PC-3 (cell line): ENCODE results near the gene NPEPL1. TPM values are rescaled to one million over a fixed set of nuclear protein-coding genes. Genes with fewer than 3 reads are reported as not detected.
A peak's percentile ranks its signal among the peaks of the same experiment; 100 is the strongest.

Source experiments
- ATAC-seq: fragments of 200-7000 bp; cut with Tn5 transposase; 2 replicates; pipeline ENCODE4 v1.9.1; 2020; ENCODE audit warnings: mild to moderate bottlenecking, moderate library complexity
- BruUV-seq: library from RNA; stranded (reverse); fragments of 400-500 nt; replicated peaks from 2 replicates; lab custom pipeline; 2021; lab: Mats Ljungman, UMichigan
- CTCF ChIA-PET: fragments of 300-600 bp; sonication (Branson Sonifier 250); formaldehyde crosslinking; loops from one replicate; lab custom pipeline; 2022; ENCODE audit warnings: antibody characterized with exemption; lab: Charles Lee
- POLR2A ChIA-PET: fragments of 300-600 bp; sonication (Branson Sonifier 250); formaldehyde crosslinking; loops from one replicate; lab custom pipeline; 2022; ENCODE audit warnings: antibody characterized with exemption; ENCODE audit not compliant: unreplicated experiment; lab: Charles Lee
- DNase-seq: peaks from one replicate; pipeline ENCODE4 v3.0.0-alpha.2; 2015
- H2AFZ ChIP-seq: fragments of 300-600 bp; sonication (generic); 2 replicates; pipeline ENCODE4 v1.6.0; 2016; ENCODE audit warnings: antibody characterized with exemption, low read length
- H3F3A ChIP-seq: fragments of 300-600 bp; sonication (generic); one replicate; pipeline ENCODE4 v1.6.0; 2017; ENCODE audit warnings: antibody characterized with exemption, low read length, control low read depth, mild to moderate bottlenecking; ENCODE audit not compliant: unreplicated experiment
- H3K27ac ChIP-seq: fragments of 300-600 bp; sonication (generic); 2 replicates; pipeline ENCODE4 v1.5.1; 2016; ENCODE audit warnings: mild to moderate bottlenecking, low read length
- H3K27me3 ChIP-seq: fragments of 300-600 bp; sonication (generic); 2 replicates; pipeline ENCODE4 v1.6.1; 2016; ENCODE audit warnings: low read length, mixed read lengths
- H3K36me3 ChIP-seq: fragments of 300-600 bp; sonication (generic); 2 replicates; pipeline ENCODE4 v1.6.1; 2016; ENCODE audit warnings: low read depth, mixed run types, low read length, mixed read lengths
- H3K4me1 ChIP-seq: fragments of 300-600 bp; sonication (generic); 2 replicates; pipeline ENCODE4 v1.5.1; 2016; ENCODE audit warnings: low read length; ENCODE audit not compliant: insufficient read depth
- H3K4me2 ChIP-seq: fragments of 300-600 bp; sonication (generic); 2 replicates; pipeline ENCODE4 v1.6.0; 2016; ENCODE audit warnings: low read length
- H3K4me3 ChIP-seq: fragments of 300-600 bp; sonication (generic); 2 replicates; pipeline ENCODE4 v1.5.1; 2016; ENCODE audit warnings: mild to moderate bottlenecking, low read length, mixed read lengths
- H3K79me2 ChIP-seq: fragments of 300-600 bp; sonication (generic); 2 replicates; pipeline ENCODE4 v1.6.1; 2017; ENCODE audit warnings: low read length, mixed read lengths
- H3K9ac ChIP-seq: fragments of 300-600 bp; sonication (generic); 2 replicates; pipeline ENCODE4 v1.6.0; 2016; ENCODE audit warnings: mild to moderate bottlenecking, low read length
- H3K9me2 ChIP-seq: fragments of 300-600 bp; sonication (generic); replicated peaks from 2 replicates; pipeline ENCODE4 v1.6.1; 2016; ENCODE audit warnings: mixed run types, low read length, mixed read lengths
- H3K9me3 ChIP-seq: fragments of 300-600 bp; sonication (generic); 2 replicates; pipeline ENCODE4 v1.6.1; 2016; ENCODE audit warnings: low read length, mixed read lengths
- H4K20me1 ChIP-seq: fragments of 300-600 bp; sonication (generic); 2 replicates; pipeline ENCODE4 v1.6.1; 2016; ENCODE audit warnings: low read length, mixed read lengths
- EZH2 ChIP-seq: fragments of 300-600 bp; sonication (generic); IDR thresholded peaks from one replicate; pipeline ENCODE4 v1.6.1; 2017; ENCODE audit warnings: antibody characterized with exemption, mild to moderate bottlenecking, low read length; ENCODE audit not compliant: unreplicated experiment
- EZH2phosphoT487 ChIP-seq: fragments of 300-600 bp; sonication (generic); IDR thresholded peaks from 2 replicates; pipeline ENCODE4 v1.6.1; 2018; ENCODE audit warnings: mild to moderate bottlenecking, antibody characterized with exemption, low read length, borderline replicate concordance
- intact Hi-C: fragments of 100-400 bp; cut with micrococcal nuclease; formaldehyde crosslinking; loops from 2 replicates; pipeline ENCODE4 v1.9.0; 2023
- total RNA-seq: library from RNA; depleted of rRNA; stranded (reverse); fragments of >200 nt; gene quantifications from 2 replicates; pipeline ENCODE4 v1.2.3, GENCODE V29; 2014
- TF ChIP-seq, protein P1 (sequence below): fragments of 300-600 bp; sonication (generic); conservative IDR thresholded peaks from 2 replicates; pipeline ENCODE4 v1.5.1; 2017; ENCODE audit warnings: antibody characterized with exemption, low read depth, mild to moderate bottlenecking, low read length

NPEPL1 gene
- total RNA-seq, 1 experiment from 2014 or later, result 49.7 TPM

- peaks cover 62% of the 10 kb centered on the region for H3K36me3 ChIP-seq
- intact Hi-C loops, result no loop called here
- ChIA-PET CTCF (no interaction called here), POLR2A (no interaction called here)
- no peaks in the 10 kb centered on the region for H3K4me1 ChIP-seq
- peaks cover 12% of the 10 kb centered on the region for H4K20me1 ChIP-seq
- H2AFZ ChIP-seq, result no peak overlapping the region
- no peak for DNase-seq
- no peak overlapping the region for H3K4me2 ChIP-seq
- no TSS peak for BruUV-seq
- no peaks in the 10 kb centered on the region for H3K27me3 ChIP-seq
- no peak overlapping the region for H3K9ac ChIP-seq
- TF ChIP-seq, protein P1, sequence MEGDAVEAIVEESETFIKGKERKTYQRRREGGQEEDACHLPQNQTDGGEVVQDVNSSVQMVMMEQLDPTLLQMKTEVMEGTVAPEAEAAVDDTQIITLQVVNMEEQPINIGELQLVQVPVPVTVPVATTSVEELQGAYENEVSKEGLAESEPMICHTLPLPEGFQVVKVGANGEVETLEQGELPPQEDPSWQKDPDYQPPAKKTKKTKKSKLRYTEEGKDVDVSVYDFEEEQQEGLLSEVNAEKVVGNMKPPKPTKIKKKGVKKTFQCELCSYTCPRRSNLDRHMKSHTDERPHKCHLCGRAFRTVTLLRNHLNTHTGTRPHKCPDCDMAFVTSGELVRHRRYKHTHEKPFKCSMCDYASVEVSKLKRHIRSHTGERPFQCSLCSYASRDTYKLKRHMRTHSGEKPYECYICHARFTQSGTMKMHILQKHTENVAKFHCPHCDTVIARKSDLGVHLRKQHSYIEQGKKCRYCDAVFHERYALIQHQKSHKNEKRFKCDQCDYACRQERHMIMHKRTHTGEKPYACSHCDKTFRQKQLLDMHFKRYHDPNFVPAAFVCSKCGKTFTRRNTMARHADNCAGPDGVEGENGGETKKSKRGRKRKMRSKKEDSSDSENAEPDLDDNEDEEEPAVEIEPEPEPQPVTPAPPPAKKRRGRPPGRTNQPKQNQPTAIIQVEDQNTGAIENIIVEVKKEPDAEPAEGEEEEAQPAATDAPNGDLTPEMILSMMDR, result no peak
- no peak for TF ChIP-seq EZH2phosphoT487
- no peak for TF ChIP-seq EZH2
- H3F3A ChIP-seq, result no peaks in the 10 kb centered on the region
- peak; percentile 33; the same call in 1 of the 2 replicates for ATAC-seq
- H3K79me2 ChIP-seq, result peaks cover 69% of the 10 kb centered on the region
- H3K4me3 ChIP-seq, result no peak overlapping the region
- no peak overlapping the region for H3K27ac ChIP-seq
- H3K9me2 ChIP-seq, result no peaks in the 10 kb centered on the region
- no peaks in the 10 kb centered on the region for H3K9me3 ChIP-seq
These were observed 27.0 kb upstream of the NPEPL1 start for GRCh38 chr20:58665606-58666005.

DNA sequence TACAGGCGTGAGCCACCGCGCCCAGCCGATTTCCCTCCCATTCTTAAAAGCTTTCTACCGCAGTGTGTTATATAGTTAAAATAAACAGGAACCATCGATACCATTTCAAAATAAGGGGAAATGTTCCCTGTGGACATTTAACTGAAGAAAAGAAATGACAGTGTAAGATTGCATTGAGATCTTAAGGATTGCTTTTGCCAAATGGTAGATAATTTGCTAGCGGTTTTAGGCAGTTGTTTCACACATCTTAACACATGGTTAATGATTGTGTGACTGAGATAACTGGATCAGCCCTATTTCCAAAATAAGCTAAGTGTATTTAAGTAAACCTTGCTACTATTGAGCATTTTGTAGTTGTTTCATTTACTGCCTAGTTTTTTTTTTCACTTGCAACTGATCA is 25.9 kb upstream of the NPEPL1 start:
- Histone ChIP-seq H3K9me2 (no peaks in the 10 kb centered on the region), H3K4me3 (no peak overlapping the region), H3K9me3 (no peaks in the 10 kb centered on the region), H3F3A (no peaks in the 10 kb centered on the region), H3K36me3 (peaks cover 58% of the 10 kb centered on the region), H2AFZ (no peak overlapping the region), H3K4me2 (no peak overlapping the region), H3K27ac (no peak overlapping the region), H3K9ac (no peak overlapping the region), H4K20me1 (peaks cover 7% of the 10 kb centered on the region), H3K79me2 (peaks cover 58% of the 10 kb centered on the region), H3K4me1 (no peaks in the 10 kb centered on the region), H3K27me3 (no peaks in the 10 kb centered on the region)
- TF ChIP-seq EZH2, result no peak
- TF ChIP-seq EZH2phosphoT487, result no peak
- TF ChIP-seq, protein P1, result no peak
- ATAC-seq (no peak), DNase-seq (no peak)
- intact Hi-C loops, result no loop called here
- ChIA-PET CTCF (no interaction called here), POLR2A (no interaction called here)
- no TSS peak for BruUV-seq

- H3K9me2 ChIP-seq, result no peaks in the 10 kb centered on the region
- no peak for TF ChIP-seq EZH2phosphoT487
- TF ChIP-seq, protein P1, result no peak
- TF ChIP-seq EZH2, result no peak
- H3K9me3 ChIP-seq, result no peaks in the 10 kb centered on the region
- no peaks in the 10 kb centered on the region for H3K27me3 ChIP-seq
- H4K20me1 ChIP-seq, result peaks cover 3% of the 10 kb centered on the region
- ATAC-seq (no peak), DNase-seq (no peak)
- CTCF ChIA-PET, result no interaction called here
- no peaks in the 10 kb centered on the region for H3F3A ChIP-seq
- no peaks in the 10 kb centered on the region for H3K4me1 ChIP-seq
- BruUV-seq, result no TSS peak
- peaks cover 49% of the 10 kb centered on the region for H3K79me2 ChIP-seq
- H2AFZ ChIP-seq, result no peak overlapping the region
- no peak overlapping the region for H3K4me3 ChIP-seq
- no peak overlapping the region for H3K27ac ChIP-seq
- intact Hi-C loops, result no loop called here
- H3K9ac ChIP-seq, result no peak overlapping the region
- H3K4me2 ChIP-seq, result no peak overlapping the region
- peaks cover 60% of the 10 kb centered on the region for H3K36me3 ChIP-seq
- POLR2A ChIA-PET, result no interaction called here
These were observed 24.6 kb upstream of the NPEPL1 start for GRCh38 chr20:58667975-58668374.
